GM12878 (cell line): Measurements from ENCODE around the gene OLA1. TPM values are rescaled to one million over a fixed set of nuclear protein-coding genes. Genes with fewer than 3 reads are reported as not detected.

Source experiments
- ATAC-seq: fragments of 200-7000 bp; cut with Tn5 transposase; 3 replicates; pipeline ENCODE4 v1.9.1; 2020; ENCODE audit warnings: mild to moderate bottlenecking, moderate library complexity
- BruUV-seq: library from RNA; stranded (reverse); fragments of 400-500 nt; replicated peaks from 2 replicates; lab custom pipeline; 2021; lab: Mats Ljungman, UMichigan
- CTCF ChIA-PET: fragments of 300-600 bp; sonication (Branson Sonifier 250); formaldehyde crosslinking; extraction: SDS; loops from one replicate; lab custom pipeline; 2021; ENCODE audit warnings: inconsistent platforms; lab: Yijun Ruan, JAX
- POLR2A ChIA-PET: fragments of 350-600 bp; formaldehyde crosslinking; extraction: SDS; loops from one replicate; lab custom pipeline; 2021; ENCODE audit warnings: inconsistent platforms; lab: Charles Lee
- RAD21 ChIA-PET: fragments of 300-600 bp; sonication (Branson Sonifier 250); formaldehyde crosslinking; loops from one replicate; lab custom pipeline; 2023; ENCODE audit warnings: antibody characterized with exemption; ENCODE audit not compliant: unreplicated experiment; lab: Charles Lee
- SMC1A ChIA-PET: fragments of 300-600 bp; sonication (Branson Sonifier 250); formaldehyde crosslinking; loops from one replicate; lab custom pipeline; 2023; ENCODE audit not compliant: unreplicated experiment, uncharacterized antibody; lab: Charles Lee
- DNase-seq: peaks from one replicate; pipeline ENCODE4 v3.0.0-alpha.2; 2011; ENCODE audit warnings: low read depth, low spot score
- FAIRE-seq: peaks from 3 replicates; lab custom pipeline; 2011; peaks lifted over from hg19 to GRCh38; lab: Jason Lieb, UNC
- H2AFZ ChIP-seq: 2 replicates; pipeline ENCODE4 v1.6.0; 2011; ENCODE audit warnings: low read depth, low read length, control low read depth; ENCODE audit not compliant: control insufficient read depth
- H3K27ac ChIP-seq: 2 replicates; pipeline ENCODE4 v1.5.1; 2011; ENCODE audit warnings: control low read depth; ENCODE audit not compliant: control insufficient read depth, insufficient read depth
- H3K27me3 ChIP-seq, 2 experiments: replicated peaks in 1 of 2; 2 replicates each; pipeline versions ENCODE4 v1.6.0 to v1.6.1; 2011; ENCODE audit warnings: low read length in 1 of 2; ENCODE audit not compliant: control insufficient read depth in 2 of 2, insufficient read depth in 2 of 2
- H3K36me3 ChIP-seq, 2 experiments: 2 replicates each; pipeline ENCODE4 v1.5.1; 2011; ENCODE audit warnings: low read length in 1 of 2; ENCODE audit not compliant: control insufficient read depth in 2 of 2, insufficient read depth in 2 of 2
- H3K4me1 ChIP-seq: 2 replicates; pipeline ENCODE4 v1.6.1; 2011; ENCODE audit warnings: mild to moderate bottlenecking, low read length, moderate library complexity, mixed read lengths; ENCODE audit not compliant: control insufficient read depth, insufficient read depth
- H3K4me2 ChIP-seq: 2 replicates; pipeline ENCODE4 v1.6.0; 2011; ENCODE audit warnings: control low read depth; ENCODE audit not compliant: control insufficient read depth, insufficient read depth
- H3K4me3 ChIP-seq: fragments of 200-600 bp; sonication (generic); 2 replicates; pipeline ENCODE4 v1.5.1; 2016
- H3K79me2 ChIP-seq: 2 replicates; pipeline ENCODE4 v1.6.0; 2011; ENCODE audit warnings: low read length; ENCODE audit not compliant: control insufficient read depth, insufficient read depth
- H3K9ac ChIP-seq: 2 replicates; pipeline ENCODE4 v1.8.0; 2011; ENCODE audit warnings: low read length, control low read depth, mixed read lengths; ENCODE audit not compliant: control insufficient read depth, insufficient read depth
- H3K9me3 ChIP-seq: replicated peaks from 3 replicates; pipeline ENCODE4 v1.5.1; 2011; ENCODE audit warnings: mild to moderate bottlenecking, low read length; ENCODE audit not compliant: control insufficient read depth, insufficient read depth
- H4K20me1 ChIP-seq: 2 replicates; pipeline ENCODE4 v1.6.0; 2011; ENCODE audit not compliant: control insufficient read depth, insufficient read depth
- CHD2 ChIP-seq: IDR thresholded peaks from 2 replicates; pipeline ENCODE4 v1.6.1; 2011; ENCODE audit warnings: low read depth, low read length, improper control_type of control experiment, borderline replicate concordance
- RAD21 ChIP-seq: IDR thresholded peaks from 2 replicates; pipeline ENCODE4 v1.6.1; 2011; ENCODE audit warnings: mild to moderate bottlenecking, low read depth, low read length, moderate library complexity; ENCODE audit not compliant: insufficient read depth
- TCF12 ChIP-seq: IDR thresholded peaks from 2 replicates; pipeline ENCODE4 v1.6.1; 2011; ENCODE audit warnings: low read depth, mild to moderate bottlenecking, low read length
- WGBS: methylation state at CpG from one replicate; pipeline ENCODE4 v1.1.6; 2016; ENCODE audit warnings: low lambda C conversion rate; ENCODE audit not compliant: insufficient replicate concordance, insufficient coverage; ENCODE audit errors: missing lambda C conversion rate; 5-methylcytosine and 5-hydroxymethylcytosine counted together
- in situ Hi-C: fragments of 300-500 bp; cut with MboI; formaldehyde crosslinking; loops from 9 replicates; pipeline ENCODE4 v1.14.3; 2018; ENCODE audit warnings: mixed read lengths
- intact Hi-C: fragments of 100-400 bp; cut with micrococcal nuclease; formaldehyde crosslinking; loops from one replicate; pipeline ENCODE4 v1.14.2; 2022; ENCODE audit not compliant: unreplicated experiment
- polyA plus RNA-seq, 11 experiments: library from polyadenylated mRNA; depleted of rRNA in 4 of 11; unstranded in 6 of 11; stranded (reverse) in 5 of 11; fragments of >200 nt; fragmentation: Nextera tagmentation in 4 of 11; fragmentation: Illumina TruSeq in 1 of 11; extraction: Ambion mirVana in 4 of 11; extraction: Trizol in 1 of 11; gene quantifications; 1 replicate in 1 of 11; 2 replicates in 10 of 11; pipeline versions ENCODE4 v1.2.1 to v1.2.3, GENCODE V29; 2011 to 2016; ENCODE audit warnings: inconsistent platforms in 2 of 11, missing spikeins in 2 of 11, low read depth in 1 of 11
- total RNA-seq, 4 experiments: library from RNA; depleted of rRNA in 3 of 4; stranded (reverse); fragments of >200 nt in 3 of 4; fragmentation: Illumina TruSeq in 1 of 4; extraction: Trizol in 1 of 4; gene quantifications; 2 replicates each; pipeline versions ENCODE4 v1.2.1 to v1.2.3, GENCODE V29; 2013 to 2021
- TF ChIP-seq, protein P1 (sequence below), 3 experiments: IDR thresholded peaks in 2 of 3; conservative IDR thresholded peaks in 1 of 3; 2 replicates each; pipeline ENCODE4 v1.5.1; 2011; ENCODE audit warnings: low read depth in 3 of 3, low read length in 3 of 3, mild to moderate bottlenecking in 3 of 3, control low read depth in 2 of 3, moderate library complexity in 2 of 3, inconsistent platforms in 1 of 3, mixed read lengths in 1 of 3; ENCODE audit not compliant: control insufficient read depth in 2 of 3, insufficient read depth in 1 of 3; ENCODE audit errors: extremely low read depth in 1 of 3

The OLA1 gene
- total and polyA plus RNA-seq, 10 of the 15 experiments (the other 5 are each of a cell fraction or from before 2014, with no cell fraction given), result 107 to 238 (median 142) TPM

- Histone ChIP-seq H3K4me1 (no peaks in the 10 kb centered on the region), H3K36me3 (peaks cover 2 to 10% of the 10 kb centered on the region in 2 experiments; a peak in 3 of 4 replicates), H3K27me3 (no peaks in the 10 kb centered on the region), H2AFZ (no peak overlapping the region), H3K4me2 (no peak overlapping the region), H3K79me2 (peaks cover 1% of the 10 kb centered on the region), H4K20me1 (no peaks in the 10 kb centered on the region), H3K9me3 (no peaks in the 10 kb centered on the region; the same call in 1 of the 3 replicates), H3K4me3 (no peak overlapping the region), H3K27ac (no peak overlapping the region), H3K9ac (no peak overlapping the region)
- ChIA-PET CTCF (interaction anchor here (0.8 to 3.1 kb wide), 13 partner anchors 9 to 206 kb away, joined by 3 to 26 read pairs (median 5); no protein-coding TSS in a partner anchor), SMC1A (interaction anchor here (1.0 to 2.2 kb wide), 4 partner anchors 13 to 203 kb away, joined by 3 to 11 read pairs (median 4); no protein-coding TSS in a partner anchor), RAD21 (interaction anchor here (1.0 to 1.4 kb wide), 4 partner anchors 19 to 203 kb away, joined by 3 to 9 read pairs (median 5); no protein-coding TSS in a partner anchor), POLR2A (no interaction called here)
- intact Hi-C loops, result no loop called here
- in situ Hi-C loops, result no loop called here
- no TSS peak for BruUV-seq
- FAIRE-seq (no peak), DNase-seq (no peak), ATAC-seq (no peak)
- 55% methylated on average over 4 of the region's 4 CpGs for WGBS
- no peak for TF ChIP-seq CHD2
- no peak for TF ChIP-seq TCF12
- TF ChIP-seq, protein P1, sequence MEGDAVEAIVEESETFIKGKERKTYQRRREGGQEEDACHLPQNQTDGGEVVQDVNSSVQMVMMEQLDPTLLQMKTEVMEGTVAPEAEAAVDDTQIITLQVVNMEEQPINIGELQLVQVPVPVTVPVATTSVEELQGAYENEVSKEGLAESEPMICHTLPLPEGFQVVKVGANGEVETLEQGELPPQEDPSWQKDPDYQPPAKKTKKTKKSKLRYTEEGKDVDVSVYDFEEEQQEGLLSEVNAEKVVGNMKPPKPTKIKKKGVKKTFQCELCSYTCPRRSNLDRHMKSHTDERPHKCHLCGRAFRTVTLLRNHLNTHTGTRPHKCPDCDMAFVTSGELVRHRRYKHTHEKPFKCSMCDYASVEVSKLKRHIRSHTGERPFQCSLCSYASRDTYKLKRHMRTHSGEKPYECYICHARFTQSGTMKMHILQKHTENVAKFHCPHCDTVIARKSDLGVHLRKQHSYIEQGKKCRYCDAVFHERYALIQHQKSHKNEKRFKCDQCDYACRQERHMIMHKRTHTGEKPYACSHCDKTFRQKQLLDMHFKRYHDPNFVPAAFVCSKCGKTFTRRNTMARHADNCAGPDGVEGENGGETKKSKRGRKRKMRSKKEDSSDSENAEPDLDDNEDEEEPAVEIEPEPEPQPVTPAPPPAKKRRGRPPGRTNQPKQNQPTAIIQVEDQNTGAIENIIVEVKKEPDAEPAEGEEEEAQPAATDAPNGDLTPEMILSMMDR (IDR thresholded peaks at IDR 0.05 in 2 of 3, conservative IDR thresholded peaks at IDR 0.05 in 1 of 3; ENCODE audit: control insufficient read depth in 2 of 3, extremely low read depth in 1 of 3, insufficient read depth in 1 of 3, low read depth in 3 of 3, low read length in 3 of 3), result peak in 1 of 3 experiments; percentile 21; a peak in 1 of 6 replicates
- TF ChIP-seq RAD21, result no peak
Measured at GRCh38 chr2:174138161-174138560, 110.2 kb downstream of the OLA1 start.
